GM12878 (cell line): Measurements from ENCODE around the gene B9D1. TPM values are rescaled to one million over a fixed set of nuclear protein-coding genes. Genes with fewer than 3 reads are reported as not detected.

Source experiments
- ATAC-seq: fragments of 200-7000 bp; cut with Tn5 transposase; 3 replicates; pipeline ENCODE4 v1.9.1; 2020; ENCODE audit warnings: mild to moderate bottlenecking, moderate library complexity
- BruUV-seq: library from RNA; stranded (reverse); fragments of 400-500 nt; replicated peaks from 2 replicates; lab custom pipeline; 2021; lab: Mats Ljungman, UMichigan
- CTCF ChIA-PET: fragments of 300-600 bp; sonication (Branson Sonifier 250); formaldehyde crosslinking; extraction: SDS; loops from one replicate; lab custom pipeline; 2021; ENCODE audit warnings: inconsistent platforms; lab: Yijun Ruan, JAX
- POLR2A ChIA-PET: fragments of 350-600 bp; formaldehyde crosslinking; extraction: SDS; loops from one replicate; lab custom pipeline; 2021; ENCODE audit warnings: inconsistent platforms; lab: Charles Lee
- RAD21 ChIA-PET: fragments of 300-600 bp; sonication (Branson Sonifier 250); formaldehyde crosslinking; loops from one replicate; lab custom pipeline; 2023; ENCODE audit warnings: antibody characterized with exemption; ENCODE audit not compliant: unreplicated experiment; lab: Charles Lee
- SMC1A ChIA-PET: fragments of 300-600 bp; sonication (Branson Sonifier 250); formaldehyde crosslinking; loops from one replicate; lab custom pipeline; 2023; ENCODE audit not compliant: unreplicated experiment, uncharacterized antibody; lab: Charles Lee
- DNase-seq: peaks from one replicate; pipeline ENCODE4 v3.0.0-alpha.2; 2011; ENCODE audit warnings: low read depth, low spot score
- FAIRE-seq: peaks from 3 replicates; lab custom pipeline; 2011; peaks lifted over from hg19 to GRCh38; lab: Jason Lieb, UNC
- H2AFZ ChIP-seq: 2 replicates; pipeline ENCODE4 v1.6.0; 2011; ENCODE audit warnings: low read depth, low read length, control low read depth; ENCODE audit not compliant: control insufficient read depth
- H3K27ac ChIP-seq: 2 replicates; pipeline ENCODE4 v1.5.1; 2011; ENCODE audit warnings: control low read depth; ENCODE audit not compliant: control insufficient read depth, insufficient read depth
- H3K27me3 ChIP-seq, 2 experiments: replicated peaks in 1 of 2; 2 replicates each; pipeline versions ENCODE4 v1.6.0 to v1.6.1; 2011; ENCODE audit warnings: low read length in 1 of 2; ENCODE audit not compliant: control insufficient read depth in 2 of 2, insufficient read depth in 2 of 2
- H3K36me3 ChIP-seq, 2 experiments: 2 replicates each; pipeline ENCODE4 v1.5.1; 2011; ENCODE audit warnings: low read length in 1 of 2; ENCODE audit not compliant: control insufficient read depth in 2 of 2, insufficient read depth in 2 of 2
- H3K4me1 ChIP-seq: 2 replicates; pipeline ENCODE4 v1.6.1; 2011; ENCODE audit warnings: mild to moderate bottlenecking, low read length, moderate library complexity, mixed read lengths; ENCODE audit not compliant: control insufficient read depth, insufficient read depth
- H3K4me2 ChIP-seq: 2 replicates; pipeline ENCODE4 v1.6.0; 2011; ENCODE audit warnings: control low read depth; ENCODE audit not compliant: control insufficient read depth, insufficient read depth
- H3K4me3 ChIP-seq: fragments of 200-600 bp; sonication (generic); 2 replicates; pipeline ENCODE4 v1.5.1; 2016
- H3K79me2 ChIP-seq: 2 replicates; pipeline ENCODE4 v1.6.0; 2011; ENCODE audit warnings: low read length; ENCODE audit not compliant: control insufficient read depth, insufficient read depth
- H3K9ac ChIP-seq: 2 replicates; pipeline ENCODE4 v1.8.0; 2011; ENCODE audit warnings: low read length, control low read depth, mixed read lengths; ENCODE audit not compliant: control insufficient read depth, insufficient read depth
- H3K9me3 ChIP-seq: replicated peaks from 3 replicates; pipeline ENCODE4 v1.5.1; 2011; ENCODE audit warnings: mild to moderate bottlenecking, low read length; ENCODE audit not compliant: control insufficient read depth, insufficient read depth
- H4K20me1 ChIP-seq: 2 replicates; pipeline ENCODE4 v1.6.0; 2011; ENCODE audit not compliant: control insufficient read depth, insufficient read depth
- CEBPB ChIP-seq, 2 experiments: fragments of 150-350 bp in 1 of 2; IDR thresholded peaks; 2 replicates each; pipeline ENCODE4 v1.6.1; 2012 to 2014; ENCODE audit warnings: low read depth in 2 of 2, low read length in 2 of 2, borderline replicate concordance in 1 of 2, inconsistent platforms in 1 of 2
- CEBPZ ChIP-seq: fragments of 150-350 bp; IDR thresholded peaks from 2 replicates; pipeline ENCODE4 v1.6.1; 2016; ENCODE audit warnings: low read depth, low read length
- HDAC2 ChIP-seq: fragments of 200-600 bp; sonication (generic); IDR thresholded peaks from 2 replicates; pipeline ENCODE4 v1.6.1; 2017
- HDAC6 ChIP-seq: fragments of 200-600 bp; sonication (generic); IDR thresholded peaks from one replicate; pipeline ENCODE4 v1.8.0; 2017; ENCODE audit warnings: antibody characterized with exemption; ENCODE audit not compliant: unreplicated experiment
- MAX ChIP-seq: IDR thresholded peaks from 2 replicates; pipeline ENCODE4 v1.6.1; 2012; ENCODE audit warnings: low read depth, low read length, improper control_type of control experiment
- MTA2 ChIP-seq: fragments of 450-650 bp; IDR thresholded peaks from 2 replicates; pipeline ENCODE4 v1.6.1; 2016; ENCODE audit warnings: low read depth, mild to moderate bottlenecking, moderate library complexity
- NFIC ChIP-seq: IDR thresholded peaks from 2 replicates; pipeline ENCODE4 v1.6.1; 2012; ENCODE audit warnings: low read depth, mild to moderate bottlenecking, inconsistent platforms, low read length, moderate library complexity
- PKNOX1 ChIP-seq: fragments of 450-650 bp; IDR thresholded peaks from 2 replicates; pipeline ENCODE4 v1.6.1; 2016; ENCODE audit warnings: mild to moderate bottlenecking
- SMAD1 ChIP-seq: fragments of 450-650 bp; IDR thresholded peaks from 2 replicates; pipeline ENCODE4 v1.6.1; 2018; ENCODE audit warnings: mild to moderate bottlenecking, low read depth; ENCODE audit not compliant: partially characterized antibody
- SP1 ChIP-seq: IDR thresholded peaks from one replicate; pipeline ENCODE4 v1.6.1; 2011; ENCODE audit warnings: low read depth, low read length
- WGBS: methylation state at CpG from one replicate; pipeline ENCODE4 v1.1.6; 2016; ENCODE audit warnings: low lambda C conversion rate; ENCODE audit not compliant: insufficient replicate concordance, insufficient coverage; ENCODE audit errors: missing lambda C conversion rate; 5-methylcytosine and 5-hydroxymethylcytosine counted together
- in situ Hi-C: fragments of 300-500 bp; cut with MboI; formaldehyde crosslinking; loops from 9 replicates; pipeline ENCODE4 v1.14.3; 2018; ENCODE audit warnings: mixed read lengths
- intact Hi-C: fragments of 100-400 bp; cut with micrococcal nuclease; formaldehyde crosslinking; loops from one replicate; pipeline ENCODE4 v1.14.2; 2022; ENCODE audit not compliant: unreplicated experiment
- polyA plus RNA-seq, 11 experiments: library from polyadenylated mRNA; depleted of rRNA in 4 of 11; unstranded in 6 of 11; stranded (reverse) in 5 of 11; fragments of >200 nt; fragmentation: Nextera tagmentation in 4 of 11; fragmentation: Illumina TruSeq in 1 of 11; extraction: Ambion mirVana in 4 of 11; extraction: Trizol in 1 of 11; gene quantifications; 1 replicate in 1 of 11; 2 replicates in 10 of 11; pipeline versions ENCODE4 v1.2.1 to v1.2.3, GENCODE V29; 2011 to 2016; ENCODE audit warnings: inconsistent platforms in 2 of 11, missing spikeins in 2 of 11, low read depth in 1 of 11
- total RNA-seq, 4 experiments: library from RNA; depleted of rRNA in 3 of 4; stranded (reverse); fragments of >200 nt in 3 of 4; fragmentation: Illumina TruSeq in 1 of 4; extraction: Trizol in 1 of 4; gene quantifications; 2 replicates each; pipeline versions ENCODE4 v1.2.1 to v1.2.3, GENCODE V29; 2013 to 2021

B9D1 gene
- total and polyA plus RNA-seq, 10 of the 15 experiments (the other 5 are each of a cell fraction or from before 2014, with no cell fraction given): 5.9 to 18.3 (median 9.8) TPM

GRCh38 chr17:19368229-19368628 lies 5.7 kb upstream of the B9D1 start:
- in situ Hi-C loops: loop anchor here (5.0 kb wide), 1 partner anchor 394 kb away; no protein-coding TSS in a partner anchor
- FAIRE-seq: no peak
- BruUV-seq: no TSS peak
- ChIA-PET RAD21 (no interaction called here), POLR2A (no interaction called here), CTCF (no interaction called here), SMC1A (no interaction called here)
- ATAC-seq: no peak
- H3K36me3 ChIP-seq: no peaks in the 10 kb centered on the region
- no peak for DNase-seq
- H4K20me1 ChIP-seq: 0 out of 2 replicates have a peak, but pooled peaks cover 3% of the 10 kb centered on the region
- no peak overlapping the region for H3K27ac ChIP-seq
- H3K9me3 ChIP-seq: no peaks in the 10 kb centered on the region
- H3K4me2 ChIP-seq: no peak overlapping the region
- H3K79me2 ChIP-seq: no peaks in the 10 kb centered on the region
- H3K9ac ChIP-seq: no peak overlapping the region
- no peak overlapping the region for H3K4me3 ChIP-seq
- intact Hi-C loops: loop anchor here (10.0 kb wide), 1 partner anchor 277 kb away; the partner anchor contains the start of gene ALDH3A2
- no peak overlapping the region for H2AFZ ChIP-seq
- TF ChIP-seq MAX: no peak
- no peak for TF ChIP-seq SMAD1
- no peak for TF ChIP-seq MTA2
- TF ChIP-seq NFIC: no peak
- no peak for TF ChIP-seq CEBPB (IDR thresholded peaks at IDR 0.05; ENCODE audit: borderline replicate concordance in 1 of 2, low read depth in 2 of 2, low read length in 2 of 2)
- TF ChIP-seq HDAC6: no peak
- no peak for TF ChIP-seq HDAC2
- 69% methylated on average over 4 of the region's 4 CpGs for WGBS
- peaks cover 26% of the 10 kb centered on the region for H3K4me1 ChIP-seq
- no peaks in the 10 kb centered on the region; a peak in 1 of 4 replicates for H3K27me3 ChIP-seq

- no peak overlapping the region for H2AFZ ChIP-seq
- no TSS peak for BruUV-seq
- intact Hi-C loops (loop anchor here (10.0 kb wide), 1 partner anchor 278 kb away; the partner anchor contains the start of gene ALDH3A2), in situ Hi-C loops (loop anchor here (5.0 kb wide), 1 partner anchor 396 kb away; no protein-coding TSS in a partner anchor)
- no peak overlapping the region for H3K27ac ChIP-seq
- ATAC-seq: no peak
- no peak for DNase-seq
- H3K79me2 ChIP-seq: no peaks in the 10 kb centered on the region
- RAD21 ChIA-PET: no interaction called here
- POLR2A ChIA-PET: interaction anchor here (1.2 kb wide), 1 partner anchor 11 kb away, joined by 5 read pairs; the partner anchor contains the start of gene MAPK7
- no peaks in the 10 kb centered on the region for H3K36me3 ChIP-seq
- SMC1A ChIA-PET: interaction anchor here (0.8 to 1.4 kb wide), 2 partner anchors 11 to 81 kb away, joined by 3 to 4 read pairs; partner anchors contain the start of gene MAPK7
- no peaks in the 10 kb centered on the region for H3K9me3 ChIP-seq
- no peaks in the 10 kb centered on the region; a peak in 1 of 4 replicates for H3K27me3 ChIP-seq
- H3K4me1 ChIP-seq: peaks cover 24% of the 10 kb centered on the region
- CTCF ChIA-PET: interaction anchor here (1.0 kb wide), 1 partner anchor 25 kb away, joined by 3 read pairs; no protein-coding TSS in a partner anchor
- H3K9ac ChIP-seq: no peak overlapping the region
- FAIRE-seq: no peak
- H4K20me1 ChIP-seq: 0 out of 2 replicates have a peak, but pooled peaks cover 3% of the 10 kb centered on the region
- no peak overlapping the region for H3K4me2 ChIP-seq
- H3K4me3 ChIP-seq: no peak overlapping the region
- 52% methylated on average over 5 of the region's 5 CpGs for WGBS
- TF ChIP-seq MAX (no peak), CEBPZ (no peak), SP1 (no peak), PKNOX1 (no peak)
These were observed 4.1 kb upstream of the B9D1 start for GRCh38 chr17:19366637-19366972.
